Measurements from ENCODE around the gene CLCN5. TPM values are rescaled to one million over a fixed set of nuclear protein-coding genes. Genes with fewer than 3 reads are reported as not detected.

The CLCN5 gene
- polyA plus RNA-seq, 2 of the 4 experiments (the other 2 are of a cell fraction): 2.6 to 5.2 TPM

- no peaks in the 10 kb centered on the region for H3K9me3 ChIP-seq
- ChIA-PET CTCF (no interaction called here), POLR2A (no interaction called here)
- ATAC-seq (no peak), DNase-seq (ENCODE audit: low read depth in 1 of 2, low spot score in 1 of 2) (no peak), FAIRE-seq (no peak)
- TF ChIP-seq CBX8 (IDR thresholded peaks at IDR 0.05) (no peak), HOXB13 (CRISPR knock-in tag; IDR thresholded peaks at IDR 0.05; ENCODE audit: low read depth) (no peak), FOXS1 (CRISPR knock-in tag; IDR thresholded peaks at IDR 0.05) (no peak), BHLHE40 (IDR thresholded peaks at IDR 0.05; ENCODE audit: low read depth, low read length) (no peak), JUN (IDR thresholded peaks at IDR 0.05) (no peak), MAX (IDR thresholded peaks at IDR 0.05) (no peak), SMC3 (IDR thresholded peaks at IDR 0.05) (no peak), ZC3H11A (IDR thresholded peaks at IDR 0.05) (no peak), KDM5A (IDR thresholded peaks at IDR 0.05) (no peak), ELK1 (IDR thresholded peaks at IDR 0.05; ENCODE audit: low read depth, low read length) (no peak), POLR2A (IDR thresholded peaks at IDR 0.05; ENCODE audit: low read length) (no peak), RFX5 (IDR thresholded peaks at IDR 0.05) (no peak), E2F6 (IDR thresholded peaks at IDR 0.05; ENCODE audit: borderline replicate concordance, low read depth) (no peak), HMGXB4 (CRISPR knock-in tag; IDR thresholded peaks at IDR 0.05; ENCODE audit: borderline replicate concordance) (no peak), MYC (IDR thresholded peaks at IDR 0.05; ENCODE audit: borderline replicate concordance, low read length) (no peak), EP300 (IDR thresholded peaks at IDR 0.05) (no peak)
- no peak overlapping the region for H3K4me2 ChIP-seq
- 67% methylated on average over 9 of the region's 9 CpGs for WGBS (ENCODE audit: missing lambda C conversion rate)
- no peak overlapping the region for H3K4me3 ChIP-seq
- H3K27ac ChIP-seq: no peak overlapping the region
- no peaks in the 10 kb centered on the region for H3K4me1 ChIP-seq
These were observed 55.1 kb downstream of the CLCN5 start for GRCh38 chrX:49977319-49978090.

GRCh38 chrX:49978176-49978575, 55.8 kb downstream of the CLCN5 start:
- FAIRE-seq (no peak), DNase-seq (ENCODE audit: low read depth in 1 of 2, low spot score in 1 of 2) (no peak), ATAC-seq (no peak)
- TF ChIP-seq JUNB (IDR thresholded peaks at IDR 0.05): no peak
- TF ChIP-seq FOXS1 (CRISPR knock-in tag; IDR thresholded peaks at IDR 0.05): no peak
- TF ChIP-seq NR3C1 (IDR thresholded peaks at IDR 0.05): no peak
- no peak for TF ChIP-seq NFE2L2 (conservative IDR thresholded peaks at IDR 0.05; ENCODE audit: low read length)
- no peak for TF ChIP-seq SREBF2 (IDR thresholded peaks at IDR 0.05)
- no peak for TF ChIP-seq ELK1 (IDR thresholded peaks at IDR 0.05; ENCODE audit: low read depth, low read length)
- no peak for TF ChIP-seq E2F6 (IDR thresholded peaks at IDR 0.05; ENCODE audit: borderline replicate concordance, low read depth)
- no peak for TF ChIP-seq JUN (IDR thresholded peaks at IDR 0.05)
- TF ChIP-seq CHD4 (IDR thresholded peaks at IDR 0.05; ENCODE audit: borderline replicate concordance): no peak
- no peak for TF ChIP-seq RNF2 (IDR thresholded peaks at IDR 0.05; ENCODE audit: borderline replicate concordance, low read depth)
- TF ChIP-seq KDM1A (IDR thresholded peaks at IDR 0.05; ENCODE audit: low read depth): no peak
- no peak for TF ChIP-seq HDAC2 (IDR thresholded peaks at IDR 0.05)
- TF ChIP-seq USF2 (IDR thresholded peaks at IDR 0.05): no peak
- TF ChIP-seq HOXB13 (CRISPR knock-in tag; IDR thresholded peaks at IDR 0.05; ENCODE audit: low read depth): no peak
- TF ChIP-seq RCOR1 (IDR thresholded peaks at IDR 0.05; ENCODE audit: low read depth, low read length): no peak
- no peak for TF ChIP-seq HEYL (CRISPR knock-in tag; IDR thresholded peaks at IDR 0.05)
- H3K27ac ChIP-seq: no peak overlapping the region
- no peak overlapping the region for H3K4me3 ChIP-seq
- CTCF ChIA-PET: no interaction called here
- 86% methylated on average over 2 of the region's 2 CpGs for WGBS (ENCODE audit: missing lambda C conversion rate)
- no peaks in the 10 kb centered on the region for H3K4me1 ChIP-seq
- no peak overlapping the region for H3K4me2 ChIP-seq
- POLR2A ChIA-PET: no interaction called here
- no peaks in the 10 kb centered on the region for H3K9me3 ChIP-seq

Measured in A549 (cell line).